ENCODE measurements around the gene SPR.
A peak's percentile ranks its signal among the peaks of the same experiment; 100 is the strongest.

Gene SPR

DNA sequence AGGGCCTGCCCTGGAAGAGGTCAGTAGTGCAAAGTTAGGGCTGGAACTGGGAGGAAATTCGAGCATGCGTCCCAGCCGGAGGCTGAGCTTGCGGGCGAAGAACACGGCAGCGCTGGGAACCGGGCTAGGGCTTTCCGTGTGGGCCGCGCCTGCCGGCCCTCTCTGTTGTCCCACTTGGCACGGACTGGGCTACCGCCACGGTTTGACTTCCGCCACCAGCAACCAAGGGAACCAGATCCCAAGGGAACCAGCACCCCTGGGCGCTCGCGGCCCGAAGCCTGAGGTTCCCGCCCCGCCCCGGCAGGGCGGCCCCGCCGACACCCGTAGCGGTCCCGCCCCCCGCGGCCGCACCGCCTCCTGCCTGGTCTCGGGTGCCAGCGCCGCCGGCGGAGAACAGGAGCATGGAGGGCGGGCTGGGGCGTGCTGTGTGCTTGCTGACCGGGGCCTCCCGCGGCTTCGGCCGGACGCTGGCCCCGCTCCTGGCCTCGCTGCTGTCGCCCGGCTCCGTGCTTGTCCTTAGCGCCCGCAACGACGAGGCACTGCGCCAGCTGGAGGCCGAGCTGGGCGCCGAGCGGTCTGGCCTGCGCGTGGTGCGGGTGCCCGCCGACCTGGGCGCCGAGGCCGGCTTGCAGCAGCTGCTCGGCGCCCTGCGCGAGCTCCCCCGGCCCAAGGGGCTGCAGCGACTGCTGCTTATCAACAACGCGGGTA is at the start of gene SPR:
TSS of gene SPR (plus strand) at position 377 of the 708 bp plus-strand sequence. CDS start at position 402, 25 bp downstream.
- DNase-seq = peak; percentile 28

DNA sequence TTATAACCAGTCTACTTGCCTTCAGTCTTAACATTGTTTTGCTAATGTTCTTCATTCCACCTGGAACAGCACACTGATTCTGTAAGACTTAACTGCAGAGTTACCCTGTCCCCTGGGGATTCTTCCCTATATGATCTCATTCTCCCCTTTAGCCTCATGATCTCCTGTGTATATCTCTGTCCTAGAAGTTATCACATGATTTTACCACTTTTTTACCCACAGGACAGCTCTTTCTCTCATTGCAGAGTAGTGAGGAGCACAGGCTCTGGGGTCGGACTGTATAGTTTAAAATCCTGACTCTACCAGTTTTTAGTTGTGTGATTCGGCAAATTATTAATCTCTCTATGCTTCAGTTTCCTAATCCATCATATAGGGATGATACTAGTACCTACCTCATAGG is 47.1 kb upstream of the SPR start:
- DNase-seq = no peak

DNA sequence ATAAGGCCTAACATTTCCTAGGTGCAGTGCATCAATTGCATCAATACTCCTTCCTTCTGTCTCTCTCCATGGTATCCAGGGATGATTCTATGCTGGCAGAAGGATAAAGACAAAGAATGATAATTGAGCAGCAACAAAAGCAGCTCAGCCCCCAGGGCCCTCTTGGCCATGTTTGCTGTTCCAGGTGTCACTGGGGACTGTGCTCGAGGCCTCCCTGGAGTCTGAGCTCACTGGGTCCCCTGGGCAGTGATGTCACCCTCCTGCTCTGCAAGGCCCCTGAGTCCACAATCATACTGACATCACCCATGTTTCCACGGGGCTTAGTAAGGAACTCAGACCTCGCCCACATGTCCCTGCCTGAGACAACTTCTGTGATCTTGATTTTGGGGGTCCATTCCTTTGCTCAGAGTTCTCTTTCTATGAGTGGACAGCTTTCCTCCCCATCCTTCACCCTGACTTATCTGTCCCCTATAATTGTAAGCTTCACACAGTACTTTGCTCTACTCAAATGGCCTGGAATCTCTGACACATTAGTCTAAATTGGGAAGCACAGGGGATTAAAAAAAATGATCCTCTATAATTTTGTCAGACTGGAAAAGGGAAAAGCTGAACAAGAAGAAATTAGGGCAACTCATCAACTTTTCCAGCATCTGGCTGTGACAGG is 45.6 kb upstream of the SPR start:
- no peak for DNase-seq

DNA sequence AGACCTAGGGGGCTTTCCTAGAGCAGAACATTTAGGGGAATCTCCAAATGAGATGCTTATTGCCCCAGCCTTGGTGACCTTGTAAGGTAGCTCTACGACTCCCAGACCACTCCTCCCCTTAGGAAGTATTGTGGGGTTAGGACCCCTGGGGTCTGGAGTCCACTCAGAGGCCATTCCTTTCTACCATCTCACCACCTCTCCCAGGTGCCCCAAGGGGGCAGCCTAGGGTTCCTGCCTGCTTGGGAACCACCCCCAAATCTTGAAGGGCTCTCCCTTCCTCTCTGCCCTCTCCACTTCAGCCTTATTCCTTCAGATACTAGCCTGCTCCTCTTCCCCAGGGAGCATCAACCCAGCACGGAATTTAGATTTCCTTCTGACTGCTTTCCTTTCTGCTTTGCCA is 43.9 kb upstream of the SPR start:
- DNase-seq = no peak

GRCh38 chr2:72846171-72847095 is 40.8 kb upstream of the SPR start:
- no peak for DNase-seq

- DNase-seq = no peak
These were observed 39.5 kb upstream of the SPR start for GRCh38 chr2:72847534-72848315.

- no peak for DNase-seq
These were observed 38.6 kb upstream of the SPR start for GRCh38 chr2:72848436-72849137.

DNA sequence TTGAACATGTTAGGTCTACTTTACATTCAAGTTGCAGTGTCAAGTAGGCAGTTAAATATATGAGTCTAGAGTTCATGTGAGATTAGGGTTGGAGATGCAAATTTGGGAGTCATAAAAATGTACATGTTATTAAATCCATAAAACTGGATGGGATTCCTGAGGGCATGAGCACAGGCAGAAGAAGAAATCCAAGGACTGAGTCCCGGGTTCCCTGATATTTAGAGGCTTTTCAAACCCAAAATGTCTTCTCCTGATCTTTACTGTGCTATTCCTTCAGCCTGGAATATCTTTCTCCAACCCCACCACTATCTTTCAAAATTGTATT is 38.1 kb upstream of the SPR start:
- DNase-seq = no peak

DNA sequence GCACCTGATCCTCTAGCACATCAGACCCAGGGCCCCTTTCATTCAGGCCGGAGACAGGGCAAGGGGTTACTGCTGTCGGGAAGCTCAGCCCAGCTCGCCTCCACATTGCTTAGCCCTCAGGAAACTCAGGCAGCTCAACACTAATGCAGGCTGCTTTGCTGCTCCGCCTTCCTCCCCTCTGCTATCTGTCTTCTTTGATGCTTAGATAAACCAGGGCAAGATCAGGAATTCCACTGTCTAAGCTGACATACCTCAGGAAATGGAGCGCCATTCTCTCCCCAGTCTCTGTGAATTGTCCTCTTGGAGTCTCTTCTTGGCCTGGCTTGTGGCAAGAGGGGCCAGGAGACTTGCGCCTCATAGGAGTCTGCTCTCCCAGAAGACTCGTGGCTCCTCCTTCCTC is 35.9 kb upstream of the SPR start:
- DNase-seq = no peak

DNA sequence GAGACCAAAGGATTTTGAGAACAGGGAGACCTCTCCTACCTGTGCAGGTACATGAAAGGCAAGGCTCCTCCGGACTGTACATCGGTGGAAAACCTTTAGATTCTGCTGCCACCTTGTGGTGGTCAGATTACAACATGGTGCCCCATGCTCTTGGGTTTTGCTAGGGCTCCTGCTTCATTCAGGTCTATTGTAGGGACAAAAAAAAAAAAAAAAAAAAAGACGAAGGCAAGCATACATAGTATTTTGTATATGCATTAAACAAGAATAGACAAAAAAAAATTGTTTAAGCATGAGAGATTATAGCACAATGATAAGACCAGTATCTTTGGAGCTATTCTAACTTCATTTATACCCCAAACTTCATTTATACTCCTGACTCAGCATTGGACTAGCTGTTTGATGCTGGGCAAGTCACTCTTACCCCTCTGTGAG is 27.4 kb upstream of the SPR start:
- peak; percentile 71 for DNase-seq

DNA sequence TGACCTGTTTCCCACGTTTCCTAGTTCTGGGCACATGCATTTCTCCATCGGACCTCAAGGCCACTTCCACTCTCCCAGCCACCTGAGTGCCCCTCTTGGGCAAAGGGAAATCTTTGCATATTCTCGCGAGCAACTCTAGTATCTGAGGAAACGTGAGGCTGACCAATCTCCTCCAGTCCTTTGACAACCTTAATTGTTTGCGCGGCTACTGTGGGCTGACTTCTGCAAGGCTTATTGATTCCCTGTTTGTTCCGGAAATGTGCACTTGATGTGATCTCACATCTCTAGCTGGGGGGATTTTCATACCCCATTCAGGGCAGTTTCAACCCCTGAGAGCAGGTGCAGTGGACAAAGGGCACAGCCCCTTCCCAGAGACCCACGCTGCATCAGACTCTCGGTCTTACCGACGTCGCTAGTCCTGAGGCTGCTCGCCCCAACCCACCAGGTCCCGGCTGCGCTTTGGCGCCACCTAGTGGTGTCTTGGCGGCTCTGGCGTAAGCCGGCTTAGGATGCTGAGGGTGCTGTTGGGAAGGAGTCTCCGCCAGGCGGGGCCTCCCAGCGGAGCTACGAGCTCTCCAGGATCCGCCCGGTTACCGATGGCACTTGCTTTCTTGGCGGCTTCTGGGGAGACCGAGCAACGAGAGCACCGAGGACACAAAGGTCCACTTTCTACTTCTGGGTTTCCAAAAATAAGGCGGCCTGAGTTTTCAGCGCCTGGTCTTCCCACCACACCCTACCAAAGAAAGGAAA is 24.8 kb upstream of the SPR start:
- peak; percentile 84 for DNase-seq

GRCh38 chr2:72863046-72863445 is 24.2 kb upstream of the SPR start:
- DNase-seq = no peak

DNA sequence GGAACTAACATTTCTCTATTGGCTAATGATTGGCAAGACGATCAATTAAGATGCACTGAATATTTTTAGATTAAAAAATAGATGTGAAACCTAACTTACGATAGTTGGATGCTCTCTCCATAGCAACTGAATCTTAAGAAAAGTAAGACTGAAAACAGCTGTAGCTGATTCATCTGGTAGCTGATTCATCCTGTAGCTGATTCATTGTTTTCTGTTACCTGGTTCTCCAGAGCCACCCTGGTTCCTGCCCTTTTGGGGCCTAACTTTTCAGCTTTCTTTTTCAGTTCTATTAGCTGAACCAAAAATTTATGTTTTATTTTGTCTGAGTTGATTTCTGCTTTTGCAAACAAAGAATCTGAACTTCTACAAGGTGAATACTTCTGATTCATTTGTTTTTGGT is 22.7 kb upstream of the SPR start:
- no peak for DNase-seq

- DNase-seq = no peak
These were observed 16.1 kb upstream of the SPR start for GRCh38 chr2:72871060-72871459.

GRCh38 chr2:72871880-72872279 is 15.3 kb upstream of the SPR start:
- DNase-seq = no peak

GRCh38 chr2:72883356-72883962 is 3.7 kb upstream of the SPR start:
- no peak for DNase-seq

DNA sequence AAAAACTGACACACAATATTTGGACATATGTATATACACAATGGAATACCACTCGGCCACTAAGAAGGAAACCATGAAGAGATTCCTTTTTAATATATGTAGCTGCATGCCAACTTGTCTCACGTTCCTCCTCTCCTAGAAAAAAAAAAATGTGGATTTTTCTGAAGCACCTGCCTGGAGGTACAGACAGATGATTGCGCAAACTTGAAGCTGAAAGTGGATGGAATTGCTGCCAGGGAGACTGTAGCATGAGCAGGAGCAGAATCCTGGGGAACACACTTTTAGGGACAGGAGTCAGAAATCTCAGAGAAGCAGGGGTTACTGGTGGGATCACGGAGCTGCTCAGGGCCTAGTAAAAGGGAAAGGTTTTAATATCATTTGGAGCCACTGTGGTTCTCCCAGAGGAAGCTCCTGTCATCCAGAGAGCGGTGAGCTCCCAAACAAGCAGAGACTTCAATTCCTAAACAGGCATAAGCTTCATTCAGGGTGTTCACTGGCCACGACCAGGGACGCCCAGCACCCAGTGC is 640 bp upstream of the SPR start:
- DNase-seq = no peak

DNA sequence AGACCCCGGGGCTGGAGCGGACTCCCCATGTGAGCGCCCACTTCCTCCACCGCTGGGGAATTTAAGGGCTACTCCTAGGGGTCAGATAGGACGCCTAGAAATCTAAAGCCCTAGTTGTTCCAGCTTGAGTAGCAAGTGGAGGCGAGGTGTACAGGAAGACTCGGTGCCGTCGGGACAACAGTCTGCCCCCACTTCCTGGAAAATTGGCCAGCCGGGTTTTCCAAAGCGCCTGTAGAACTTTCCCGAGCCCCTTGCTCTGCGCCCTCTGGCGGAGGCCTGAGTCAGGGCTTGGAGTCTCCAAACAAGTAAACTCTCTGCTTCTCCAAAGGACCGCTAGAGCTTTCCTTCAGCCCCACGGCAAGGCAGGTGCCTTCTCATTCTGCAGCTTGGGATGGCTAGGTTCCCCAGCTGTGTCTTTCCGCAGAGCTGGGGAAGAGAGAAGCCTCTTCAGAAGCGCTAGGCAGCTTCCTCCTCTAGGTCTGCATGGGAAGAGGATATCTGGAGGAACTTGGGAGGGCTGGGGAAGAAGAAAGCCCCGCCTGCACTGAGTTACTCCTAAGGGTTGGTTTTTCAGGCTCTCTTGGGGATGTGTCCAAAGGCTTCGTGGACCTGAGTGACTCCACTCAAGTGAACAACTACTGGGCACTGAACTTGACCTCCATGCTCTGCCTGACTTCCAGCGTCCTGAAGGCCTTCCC is 681 bp downstream of the SPR start:
- peak; percentile 39 for DNase-seq

DNA sequence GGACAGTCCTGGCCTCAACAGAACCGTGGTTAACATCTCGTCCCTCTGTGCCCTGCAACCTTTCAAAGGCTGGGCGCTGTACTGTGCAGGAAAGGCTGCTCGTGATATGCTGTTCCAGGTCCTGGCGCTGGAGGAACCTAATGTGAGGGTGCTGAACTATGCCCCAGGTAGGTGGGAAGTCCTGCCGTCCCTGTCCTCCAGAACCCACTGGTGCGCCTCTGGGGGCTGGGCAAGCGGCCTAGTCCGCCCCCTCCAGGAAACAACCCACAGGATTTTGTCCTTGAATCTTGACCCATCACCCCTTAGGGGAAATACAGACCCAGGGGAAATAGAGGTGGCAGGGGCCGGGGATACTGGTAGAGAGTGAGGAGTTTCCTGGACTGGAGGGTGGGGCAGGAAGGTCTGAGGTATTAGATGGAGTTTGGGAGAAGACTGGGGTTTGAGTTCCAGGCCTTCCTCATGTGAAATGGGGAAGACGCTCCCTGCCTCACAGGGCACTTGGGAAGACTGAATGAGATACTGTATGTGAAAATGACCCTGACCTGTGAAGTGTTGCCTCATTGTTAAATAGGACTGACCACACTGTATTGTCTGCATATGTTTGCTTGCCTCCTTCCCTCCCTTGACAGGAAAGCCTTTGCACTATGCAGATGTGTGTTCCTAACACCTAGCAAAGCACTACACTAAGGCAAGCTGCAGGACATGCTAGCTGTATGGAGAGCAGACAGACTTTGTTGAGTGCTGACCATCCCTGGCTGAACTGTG is 1.4 kb downstream of the SPR start:
- DNase-seq = no peak

Measured in CD4-positive, alpha-beta T cell treated with Interleukin-17A for 1 hour (primary cell).